ENCODE measurements around the gene NME5.

GRCh38 chr5:138109463-138110265 lies 29.6 kb downstream of the NME5 start:
- TF ChIP-seq NFE2L2 (IDR thresholded peaks at IDR 0.05; ENCODE audit: low read depth, low read length): no peak
- no peak for TF ChIP-seq CTCF (conservative IDR thresholded peaks at IDR 0.05; ENCODE audit: low read depth, low read length)
- TF ChIP-seq POLR2A (IDR thresholded peaks at IDR 0.05; ENCODE audit: low read depth, low read length): no peak
- TF ChIP-seq RFX5 (IDR thresholded peaks at IDR 0.05; ENCODE audit: low read depth, low read length): no peak
- TF ChIP-seq RAD21 (IDR thresholded peaks at IDR 0.05; ENCODE audit: low read length): no peak
- no peak for TF ChIP-seq MAZ (IDR thresholded peaks at IDR 0.05; ENCODE audit: borderline replicate concordance, low read depth, low read length)
- no peak for TF ChIP-seq USF2 (IDR thresholded peaks at IDR 0.05; ENCODE audit: low read depth, low read length)
- TF ChIP-seq CEBPB (IDR thresholded peaks at IDR 0.05; ENCODE audit: low read depth, low read length): no peak
- TF ChIP-seq CHD1 (IDR thresholded peaks at IDR 0.05; ENCODE audit: low read depth, low read length): no peak
